Measurements from ENCODE around the gene GRK2.

The GRK2 gene

GRCh38 chr11:67271205-67271540 is 4.9 kb downstream of the GRK2 start:
- no peak for DNase-seq

DNA sequence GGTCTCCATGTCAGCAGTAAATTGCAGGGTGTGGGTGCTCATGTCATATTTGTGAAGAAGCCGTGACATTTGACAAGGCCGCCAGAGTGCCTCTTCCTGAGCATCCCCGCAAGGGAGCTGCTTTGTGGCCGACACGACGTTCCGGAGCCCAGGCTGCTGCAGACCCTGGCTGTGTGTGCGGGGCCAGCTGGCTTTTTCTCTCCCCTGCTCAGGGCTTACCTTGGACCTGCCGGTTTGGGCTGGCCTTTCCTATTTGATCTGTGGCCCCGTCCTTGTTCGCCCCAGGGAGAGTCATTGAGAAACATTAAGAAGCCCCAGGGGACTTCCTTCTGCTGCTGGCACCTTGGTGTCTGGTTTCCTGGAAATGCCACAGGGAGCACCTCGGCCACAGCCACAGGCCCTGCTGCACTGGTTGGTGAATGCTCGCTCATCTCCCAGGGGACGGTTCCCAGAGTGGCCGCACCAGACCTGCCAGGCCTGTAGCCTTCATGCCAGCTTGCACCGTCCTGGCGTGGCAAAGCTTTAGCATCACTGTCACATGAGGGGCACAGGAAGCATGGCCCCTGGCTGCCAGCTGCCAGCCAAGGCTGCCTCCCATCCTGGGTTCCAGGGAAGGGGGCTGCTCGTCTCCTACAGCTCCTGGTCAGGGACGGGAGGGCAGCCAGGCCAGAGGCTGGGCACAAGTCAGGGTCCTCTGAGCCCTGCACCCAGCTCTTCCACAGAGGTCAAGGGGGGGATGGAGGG is 5.4 kb downstream of the GRK2 start:
- DNase-seq: peak in 2 of 4 experiments; percentile 31 to 41

DNA sequence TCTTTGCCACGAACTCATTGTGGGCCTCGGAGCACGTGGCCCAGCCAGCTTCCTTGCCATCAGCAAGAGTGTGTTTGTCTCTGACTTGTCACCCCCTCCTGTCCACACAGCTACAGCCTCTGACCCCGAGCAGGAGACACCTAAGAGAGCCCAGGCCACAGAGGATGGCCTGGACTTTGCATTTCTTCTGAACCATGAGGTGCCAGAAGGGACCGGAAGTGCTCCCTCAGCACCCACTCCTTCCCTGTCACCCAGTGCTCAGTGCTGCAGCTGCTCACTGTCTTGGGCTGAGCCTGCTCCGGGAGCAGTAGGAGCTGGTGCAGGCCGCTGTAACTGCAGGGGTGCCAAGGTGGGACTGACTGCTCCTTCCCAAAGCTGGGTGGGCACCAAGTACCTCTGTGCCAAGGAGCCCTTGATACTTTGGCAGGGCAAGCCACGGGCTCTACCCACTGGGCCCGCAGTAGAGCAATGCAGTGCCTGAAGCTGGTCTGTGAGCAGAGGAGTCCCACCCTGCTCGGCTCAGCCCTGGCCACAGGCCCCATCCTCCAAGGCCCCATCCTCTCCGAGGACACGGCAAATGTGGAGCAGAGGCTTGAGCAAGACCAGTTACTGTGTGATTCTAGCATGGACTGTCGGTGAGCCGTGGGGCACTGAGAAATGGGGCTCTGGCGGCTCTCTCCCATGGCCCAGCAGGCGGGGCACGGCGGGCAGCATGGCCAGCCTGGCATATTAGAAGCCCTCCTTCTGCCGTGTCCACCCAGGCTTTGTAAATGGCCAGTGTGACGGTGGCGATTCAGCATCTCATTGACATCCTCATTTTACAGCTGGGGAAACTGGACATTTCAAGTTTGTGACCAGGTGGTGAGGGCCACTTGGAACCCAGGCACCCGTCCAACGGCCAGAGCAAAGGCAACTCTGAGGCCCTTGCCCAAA is 6.3 kb downstream of the GRK2 start:
- DNase-seq: peak; percentile 58 to 78 (median 76)

GRCh38 chr11:67273260-67273990 is 7.2 kb downstream of the GRK2 start:
- DNase-seq: peak in 3 of 4 experiments; percentile 41 to 66 (median 50)

DNA sequence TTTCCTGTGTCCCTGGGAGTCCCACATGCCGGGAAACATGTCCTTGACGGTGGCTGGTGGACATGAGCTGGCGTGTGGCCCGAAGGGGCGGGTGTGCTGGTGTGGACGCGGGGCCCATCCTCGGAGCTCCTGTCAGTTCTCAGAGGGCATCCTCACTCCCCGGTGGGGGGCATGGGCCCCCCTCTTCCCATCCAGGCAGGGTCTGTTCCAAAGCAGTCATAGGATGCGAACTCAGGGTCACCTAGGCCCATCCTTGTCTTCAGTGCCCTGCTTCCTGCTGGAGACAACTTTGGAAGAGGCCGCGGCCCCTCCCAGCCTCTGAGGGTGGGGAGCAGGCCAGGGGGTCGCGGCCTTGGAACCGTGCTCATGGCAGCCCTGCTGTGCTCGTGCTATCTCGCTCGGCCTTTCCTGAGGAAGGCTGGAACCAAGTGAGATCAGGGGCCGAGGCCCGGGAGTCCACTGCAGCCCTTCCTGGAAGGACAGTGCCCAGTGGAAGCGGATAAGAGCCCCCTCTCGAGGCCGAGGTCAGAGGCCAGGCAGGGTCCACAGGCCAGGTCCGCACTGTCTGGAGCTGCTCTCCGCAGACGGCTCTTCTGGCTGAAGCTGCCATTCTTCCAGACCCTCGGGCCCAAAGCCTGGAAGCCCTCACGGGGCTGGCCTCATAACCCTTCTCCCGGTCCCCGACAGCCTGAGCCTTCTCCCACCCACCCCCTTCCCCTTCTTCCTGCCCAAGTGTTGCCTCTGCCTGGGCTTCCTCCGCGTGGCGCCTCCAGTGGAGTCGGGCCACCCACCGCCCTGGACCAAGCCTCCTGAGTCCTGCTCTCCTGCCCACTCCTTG is 8.7 kb downstream of the GRK2 start:
- DNase-seq: peak in 1 of 4 experiments; percentile 55

DNA sequence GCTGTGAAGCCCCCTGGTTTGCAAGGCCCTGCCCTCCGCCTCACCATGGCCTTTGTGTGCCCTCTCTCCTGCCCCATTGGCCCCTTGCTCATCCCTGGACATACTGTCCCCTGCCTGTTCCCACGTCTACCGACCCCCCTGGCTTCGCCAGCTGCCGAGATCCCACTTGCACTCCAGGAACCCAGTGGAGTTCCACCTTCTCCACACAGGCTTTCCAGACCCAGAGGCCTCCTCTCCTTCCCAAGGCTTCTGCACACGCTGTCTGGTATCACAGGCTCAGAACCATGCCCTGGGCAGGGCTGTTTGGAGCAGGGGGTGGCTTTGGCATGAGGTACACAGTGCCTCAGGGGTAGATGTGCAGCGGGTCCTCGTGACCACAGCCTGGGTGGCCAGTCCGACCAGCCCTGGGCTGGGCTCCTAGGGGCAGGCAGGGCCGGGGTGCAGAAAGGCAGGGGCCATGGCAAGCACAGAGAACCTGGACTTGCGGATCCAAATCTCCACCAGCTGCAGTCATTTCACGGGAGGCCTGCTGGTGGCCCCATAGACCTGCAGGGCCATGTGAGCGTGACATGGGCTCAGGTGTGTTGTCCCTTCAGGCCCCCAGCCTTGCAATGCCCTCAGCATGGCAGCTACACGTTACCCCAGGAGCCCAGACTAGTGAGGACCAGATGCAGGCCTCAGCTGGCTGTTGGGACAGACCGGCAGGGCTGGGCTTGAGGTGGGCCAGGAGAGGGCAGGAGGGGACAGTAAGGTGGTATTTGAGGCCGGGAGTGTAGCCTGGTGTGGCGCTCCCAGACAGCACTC is 9.5 kb downstream of the GRK2 start:
- no peak for DNase-seq

DNA sequence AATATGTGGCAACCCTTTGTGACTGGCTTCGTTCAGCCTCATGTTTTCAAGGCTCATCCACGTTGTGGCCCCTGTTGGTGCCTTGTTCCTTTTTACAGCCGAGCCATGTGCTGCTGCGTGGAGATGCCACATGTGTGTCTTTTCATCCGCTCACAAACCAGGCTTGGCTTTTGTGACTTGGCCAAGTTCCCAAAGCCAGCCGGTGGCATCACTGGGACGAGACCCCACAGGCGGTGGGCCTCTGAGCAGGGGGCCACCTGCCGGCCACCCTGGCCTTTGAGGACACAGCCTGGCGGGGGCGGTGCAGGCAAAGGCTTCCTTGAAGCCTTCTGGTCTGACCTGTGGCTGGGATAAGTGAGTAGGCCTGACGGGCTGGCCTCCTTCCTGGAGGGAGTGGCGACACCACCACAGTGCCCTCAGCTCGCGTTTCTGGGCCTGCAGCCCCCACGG is 10.5 kb downstream of the GRK2 start:
- DNase-seq: peak; percentile 68 to 82 (median 80)

DNA sequence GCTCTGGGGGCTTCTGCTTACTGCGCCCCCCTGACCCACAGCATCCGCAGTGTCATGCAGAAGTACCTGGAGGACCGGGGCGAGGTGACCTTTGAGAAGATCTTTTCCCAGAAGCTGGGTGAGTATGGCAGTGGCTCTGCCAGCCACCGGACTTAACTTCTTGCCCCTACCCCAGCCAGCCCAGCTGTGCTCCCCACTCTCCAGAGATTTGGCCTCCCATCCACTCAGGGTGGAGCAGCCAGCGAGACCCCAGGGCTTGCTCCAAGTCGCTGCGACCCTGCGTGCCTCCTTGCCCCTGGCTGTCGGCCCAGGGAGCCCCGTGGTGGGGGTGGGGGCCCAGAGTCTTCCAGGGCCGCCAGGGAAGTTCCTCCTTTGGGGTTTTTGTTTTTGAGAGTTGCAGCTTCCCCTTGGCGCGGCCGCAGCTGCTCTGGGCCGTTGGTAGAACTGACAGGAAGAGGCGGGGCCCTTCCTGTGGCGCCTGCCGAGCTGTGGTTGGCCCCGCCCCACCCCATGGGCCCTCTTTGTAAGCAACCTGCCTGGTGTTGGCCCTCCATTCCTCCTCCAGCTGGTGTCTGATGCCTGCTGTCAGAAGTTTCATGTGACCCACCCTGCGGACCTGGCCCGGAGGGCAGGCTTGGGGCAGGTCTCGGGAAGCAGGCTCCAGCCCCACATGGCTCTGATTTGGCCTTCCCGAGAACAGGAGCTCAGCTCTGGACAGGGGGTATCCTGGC is 11.1 kb downstream of the GRK2 start:
- peak; percentile 96 to 98 (median 98) for DNase-seq

GRCh38 chr11:67278135-67278938 is 12.1 kb downstream of the GRK2 start:
- DNase-seq: no peak

DNA sequence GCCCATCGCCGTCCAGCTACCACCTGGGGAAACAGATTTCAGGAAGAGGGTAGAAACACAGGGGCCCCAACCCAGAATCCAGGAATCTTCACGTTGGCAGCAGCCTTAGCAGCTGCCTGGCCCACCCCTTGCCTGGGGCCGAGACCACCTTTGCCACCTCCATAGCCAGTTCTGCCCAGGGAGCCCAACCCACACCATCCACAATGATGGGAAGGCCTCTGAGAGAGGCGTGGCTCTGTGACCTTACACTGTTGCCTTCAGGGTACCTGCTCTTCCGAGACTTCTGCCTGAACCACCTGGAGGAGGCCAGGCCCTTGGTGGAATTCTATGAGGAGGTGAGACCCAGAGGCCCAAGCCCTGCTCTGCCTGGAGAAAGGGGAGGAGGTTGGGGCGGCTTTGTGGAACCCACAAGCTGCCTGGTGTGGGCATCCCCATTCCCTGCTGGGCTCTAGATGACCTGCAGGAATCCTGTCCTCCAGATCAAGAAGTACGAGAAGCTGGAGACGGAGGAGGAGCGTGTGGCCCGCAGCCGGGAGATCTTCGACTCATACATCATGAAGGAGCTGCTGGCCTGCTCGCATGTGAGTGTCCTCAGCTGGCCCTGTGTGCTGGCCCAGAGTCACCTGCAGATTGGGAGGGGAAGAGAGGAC is 12.8 kb downstream of the GRK2 start:
- peak in 1 of 4 experiments; percentile 31 for DNase-seq

GRCh38 chr11:67279589-67280340 is 13.5 kb downstream of the GRK2 start:
- no peak for DNase-seq

- DNase-seq: peak in 1 of 4 experiments; percentile 50
Measured at GRCh38 chr11:67280341-67280787, 14.1 kb downstream of the GRK2 start.

- no peak for DNase-seq
Measured at GRCh38 chr11:67280788-67281551, 14.7 kb downstream of the GRK2 start.

DNA sequence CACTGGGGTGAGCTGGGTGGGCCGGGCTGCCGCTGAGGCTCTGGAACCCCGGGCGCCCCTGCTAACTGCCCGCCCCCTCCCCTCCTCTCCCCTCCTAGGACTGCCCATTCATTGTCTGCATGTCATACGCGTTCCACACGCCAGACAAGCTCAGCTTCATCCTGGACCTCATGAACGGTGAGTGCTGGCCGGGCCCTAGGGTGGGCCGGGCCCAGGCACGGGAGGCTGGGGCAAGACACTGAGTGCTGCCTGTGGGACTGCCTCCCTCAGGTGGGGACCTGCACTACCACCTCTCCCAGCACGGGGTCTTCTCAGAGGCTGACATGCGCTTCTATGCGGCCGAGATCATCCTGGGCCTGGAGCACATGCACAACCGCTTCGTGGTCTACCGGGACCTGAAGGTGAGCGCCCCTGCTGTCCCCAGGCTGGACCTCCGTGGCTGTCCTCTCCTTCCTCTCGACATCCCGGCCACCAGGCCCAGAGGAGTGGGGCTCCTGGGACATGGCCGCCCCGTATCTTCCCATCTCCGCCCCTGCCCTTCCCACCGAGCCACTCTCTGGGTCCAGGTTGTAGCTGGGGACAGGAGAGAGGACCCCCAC is 15.4 kb downstream of the GRK2 start:
- DNase-seq: no peak

- DNase-seq: no peak
Measured at GRCh38 chr11:67282155-67282875, 16.0 kb downstream of the GRK2 start.

GRCh38 chr11:67282876-67283371 is 16.7 kb downstream of the GRK2 start:
- DNase-seq: no peak

Data from suppressor macrophage (primary cell).